IMR-90 (cell line): ENCODE data around the gene XCL1. TPM values are rescaled to one million over a fixed set of nuclear protein-coding genes. Genes with fewer than 3 reads are reported as not detected.

Source experiments
- ATAC-seq: fragments of 200-7000 bp; cut with Tn5 transposase; 2 replicates; pipeline ENCODE4 v1.9.1; 2020; ENCODE audit warnings: low read depth, mild to moderate bottlenecking, moderate library complexity
- BruUV-seq: library from RNA; stranded (reverse); fragments of 400-500 nt; replicated peaks from 2 replicates; lab custom pipeline; 2021; lab: Mats Ljungman, UMichigan
- CTCF ChIA-PET: fragments of 300-600 bp; formaldehyde crosslinking; extraction: SDS; loops from one replicate; lab custom pipeline; 2021; ENCODE audit warnings: antibody characterized with exemption; lab: Yijun Ruan, JAX
- POLR2A ChIA-PET: fragments of 300-600 bp; sonication (Branson Sonifier 250); formaldehyde crosslinking; loops from one replicate; lab custom pipeline; 2022; ENCODE audit warnings: antibody characterized with exemption; ENCODE audit not compliant: unreplicated experiment; lab: Charles Lee
- DNase-seq: peaks from one replicate; pipeline ENCODE4 v3.0.0; 2013
- H2AFZ ChIP-seq: replicated peaks from 2 replicates; pipeline ENCODE3; 2013; ENCODE audit warnings: low read length, mild to moderate bottlenecking; ENCODE audit not compliant: poor library complexity
- H2AK5ac ChIP-seq: 2 replicates; pipeline ENCODE4 v1.6.1; 2013; ENCODE audit warnings: low read depth, low read length, inconsistent platforms
- H2AK9ac ChIP-seq: replicated peaks from 2 replicates; pipeline ENCODE3; 2013; ENCODE audit warnings: mild to moderate bottlenecking, low read depth, low read length, moderate library complexity; ENCODE audit not compliant: poor library complexity
- H2BK120ac ChIP-seq: 2 replicates; pipeline ENCODE4 v1.6.1; 2013; ENCODE audit warnings: low read depth, low read length, inconsistent platforms
- H2BK15ac ChIP-seq: 3 replicates; pipeline ENCODE4 v1.6.1; 2013; ENCODE audit warnings: low read depth, low read length, inconsistent platforms
- H2BK20ac ChIP-seq: 2 replicates; pipeline ENCODE4 v1.6.1; 2013; ENCODE audit warnings: low read depth, mild to moderate bottlenecking, inconsistent platforms, low read length, moderate library complexity
- H2BK5ac ChIP-seq: 2 replicates; pipeline ENCODE4 v1.6.1; 2013; ENCODE audit warnings: mild to moderate bottlenecking, low read depth, low read length, inconsistent platforms; ENCODE audit not compliant: poor library complexity, severe bottlenecking
- H3K14ac ChIP-seq: replicated peaks from 2 replicates; pipeline ENCODE4 v1.6.1; 2013; ENCODE audit warnings: low read depth, low read length, inconsistent platforms
- H3K18ac ChIP-seq: 2 replicates; pipeline ENCODE4 v1.6.1; 2013; ENCODE audit warnings: low read depth, low read length, control low read depth
- H3K23ac ChIP-seq: 2 replicates; pipeline ENCODE4 v1.6.1; 2013; ENCODE audit warnings: low read depth, low read length, inconsistent platforms
- H3K27ac ChIP-seq: 2 replicates; pipeline ENCODE4 v1.5.1; 2013; ENCODE audit warnings: mild to moderate bottlenecking, control low read depth, low read length; ENCODE audit not compliant: insufficient read depth
- H3K27me3 ChIP-seq: 2 replicates; pipeline ENCODE4 v1.6.1; 2013; ENCODE audit warnings: low read length; ENCODE audit not compliant: control insufficient read depth, insufficient read depth
- H3K36me3 ChIP-seq: 2 replicates; pipeline ENCODE4 v1.6.1; 2013; ENCODE audit warnings: low read length, mixed read lengths; ENCODE audit not compliant: control insufficient read depth, insufficient read depth
- H3K4ac ChIP-seq: 2 replicates; pipeline ENCODE4 v1.6.1; 2013; ENCODE audit warnings: low read depth, low read length, inconsistent platforms
- H3K4me1 ChIP-seq: 2 replicates; pipeline ENCODE4 v1.6.1; 2013; ENCODE audit warnings: low read length, mixed read lengths; ENCODE audit not compliant: control insufficient read depth, insufficient read depth
- H3K4me2 ChIP-seq: 2 replicates; pipeline ENCODE4 v1.6.1; 2013; ENCODE audit warnings: low read depth, mild to moderate bottlenecking, control low read depth, low read length, moderate library complexity
- H3K4me3 ChIP-seq: 2 replicates; pipeline ENCODE4 v1.5.1; 2013; ENCODE audit warnings: low read depth, mild to moderate bottlenecking, control low read depth, low read length, moderate library complexity; ENCODE audit not compliant: insufficient read depth
- H3K56ac ChIP-seq: 2 replicates; pipeline ENCODE4 v1.6.1; 2013; ENCODE audit warnings: low read length, inconsistent platforms; ENCODE audit not compliant: insufficient read depth; ENCODE audit errors: extremely low read depth
- H3K79me1 ChIP-seq, 2 experiments: 2 replicates each; pipeline ENCODE4 v1.6.1; 2013; ENCODE audit warnings: low read length in 2 of 2, inconsistent platforms in 1 of 2, low read depth in 1 of 2
- H3K9ac ChIP-seq: 2 replicates; pipeline ENCODE4 v1.6.1; 2013; ENCODE audit warnings: low read depth, low read length, control low read depth
- H3K9me1 ChIP-seq: 2 replicates; pipeline ENCODE4 v1.6.1; 2013; ENCODE audit warnings: low read length, inconsistent platforms; ENCODE audit not compliant: insufficient read depth
- H3K9me3 ChIP-seq: 2 replicates; pipeline ENCODE4 v1.6.1; 2013; ENCODE audit warnings: low read length; ENCODE audit not compliant: control insufficient read depth, insufficient read depth
- H4K20me1 ChIP-seq: 2 replicates; pipeline ENCODE4 v1.6.1; 2013; ENCODE audit warnings: low read length, inconsistent platforms; ENCODE audit not compliant: insufficient read depth
- H4K5ac ChIP-seq: 2 replicates; pipeline ENCODE4 v1.6.1; 2013; ENCODE audit warnings: mild to moderate bottlenecking, low read depth, low read length, control low read depth
- H4K8ac ChIP-seq, 2 experiments: 2 replicates each; pipeline ENCODE4 v1.6.1; 2013; ENCODE audit warnings: low read depth in 2 of 2, low read length in 2 of 2, control low read depth in 1 of 2, inconsistent platforms in 1 of 2
- H4K91ac ChIP-seq: 2 replicates; pipeline ENCODE4 v1.6.1; 2013; ENCODE audit warnings: low read depth, low read length, inconsistent platforms; ENCODE audit not compliant: insufficient read depth
- BHLHE40 ChIP-seq: fragments of 150-350 bp; IDR thresholded peaks from 2 replicates; pipeline ENCODE4 v1.6.1; 2016; ENCODE audit warnings: mild to moderate bottlenecking, low read depth, low read length
- CEBPB ChIP-seq: IDR thresholded peaks from 2 replicates; pipeline ENCODE4 v1.6.1; 2012; ENCODE audit warnings: low read depth, low read length, improper control_type of control experiment
- CHD1 ChIP-seq: IDR thresholded peaks from 2 replicates; pipeline ENCODE4 v1.6.1; 2012; ENCODE audit warnings: low read depth, low read length, improper control_type of control experiment
- CTCF ChIP-seq: conservative IDR thresholded peaks from 2 replicates; pipeline ENCODE4 v1.5.1; 2012; ENCODE audit warnings: mild to moderate bottlenecking, low read depth, low read length, improper control_type of control experiment
- ELK1 ChIP-seq: fragments of 150-350 bp; IDR thresholded peaks from 2 replicates; pipeline ENCODE4 v1.6.1; 2016; ENCODE audit warnings: low read depth, mild to moderate bottlenecking, low read length, moderate library complexity, borderline replicate concordance
- FOS ChIP-seq: fragments of 150-350 bp; IDR thresholded peaks from 2 replicates; pipeline ENCODE4 v1.6.1; 2016; ENCODE audit warnings: low read depth, low read length
- MAFK ChIP-seq: IDR thresholded peaks from 2 replicates; pipeline ENCODE4 v1.6.1; 2012; ENCODE audit warnings: low read depth, low read length, improper control_type of control experiment
- MAZ ChIP-seq: IDR thresholded peaks from 2 replicates; pipeline ENCODE4 v1.6.1; 2012; ENCODE audit warnings: low read depth, mild to moderate bottlenecking, low read length, improper control_type of control experiment, moderate library complexity, borderline replicate concordance
- MXI1 ChIP-seq: IDR thresholded peaks from 2 replicates; pipeline ENCODE4 v1.6.1; 2012; ENCODE audit warnings: low read depth, mild to moderate bottlenecking, low read length, moderate library complexity, borderline replicate concordance
- NFE2L2 ChIP-seq: fragments of 150-350 bp; IDR thresholded peaks from 2 replicates; pipeline ENCODE4 v1.6.1; 2016; ENCODE audit warnings: low read depth, mild to moderate bottlenecking, low read length
- POLR2A ChIP-seq: IDR thresholded peaks from 2 replicates; pipeline ENCODE4 v1.6.1; 2012; ENCODE audit warnings: mild to moderate bottlenecking, low read depth, low read length
- RAD21 ChIP-seq: IDR thresholded peaks from 2 replicates; pipeline ENCODE4 v1.6.1; 2012; ENCODE audit warnings: low read length, improper control_type of control experiment
- RCOR1 ChIP-seq: IDR thresholded peaks from 2 replicates; pipeline ENCODE4 v1.6.1; 2012; ENCODE audit warnings: mild to moderate bottlenecking, low read length, improper control_type of control experiment; ENCODE audit not compliant: insufficient replicate concordance
- RFX5 ChIP-seq: IDR thresholded peaks from 2 replicates; pipeline ENCODE4 v1.8.0; 2012; ENCODE audit warnings: low read depth, mild to moderate bottlenecking, low read length, moderate library complexity
- SMC3 ChIP-seq: fragments of 150-350 bp; IDR thresholded peaks from 2 replicates; pipeline ENCODE4 v1.6.1; 2016; ENCODE audit warnings: low read depth, mild to moderate bottlenecking, antibody characterized with exemption, low read length, moderate library complexity
- WGBS, 2 experiments: methylation state at CpG; one replicate each; pipeline versions ENCODE4 v1.1.5 to v1.1.7; 2013; ENCODE audit warnings: missing lambda C conversion rate in 2 of 2; ENCODE audit not compliant: insufficient read length in 1 of 2; ENCODE audit errors: extremely low coverage in 2 of 2; 5-methylcytosine and 5-hydroxymethylcytosine counted together
- dilution Hi-C: fragments of 300-500 bp; cut with HindIII; formaldehyde crosslinking; loops from one replicate; pipeline ENCODE4 v1.14.3; 2018; ENCODE audit warnings: low sequenced_read_pairs; ENCODE audit not compliant: unreplicated experiment
- in situ Hi-C: fragments of 300-500 bp; cut with MboI; formaldehyde crosslinking; loops from 3 replicates; pipeline ENCODE4 v1.14.3; 2019; ENCODE audit warnings: low sequenced_read_pairs, inconsistent platforms, mixed read lengths
- intact Hi-C: fragments of 100-400 bp; cut with micrococcal nuclease; formaldehyde crosslinking; loops from 2 replicates; pipeline ENCODE4 v1.10.0; 2022
- polyA plus RNA-seq, 3 experiments: library from polyadenylated mRNA; depleted of rRNA; stranded (reverse); fragments of >200 nt; gene quantifications; 2 replicates each; pipeline ENCODE4 v1.2.3, GENCODE V29; 2012; ENCODE audit warnings: low replicate concordance in 1 of 3
- total RNA-seq: library from RNA; depleted of rRNA; stranded (reverse); fragments of >200 nt; gene quantifications from 2 replicates; pipeline ENCODE4 v1.2.3, GENCODE V29; 2012
- TF ChIP-seq, protein P1 (sequence below): fragments of 150-350 bp; IDR thresholded peaks from 2 replicates; pipeline ENCODE4 v1.6.1; 2017; ENCODE audit warnings: mild to moderate bottlenecking, antibody characterized with exemption, low read length, low read depth

The XCL1 gene
- total and polyA plus RNA-seq, 2 of the 4 experiments (the other 2 are of a cell fraction): not detected

DNA sequence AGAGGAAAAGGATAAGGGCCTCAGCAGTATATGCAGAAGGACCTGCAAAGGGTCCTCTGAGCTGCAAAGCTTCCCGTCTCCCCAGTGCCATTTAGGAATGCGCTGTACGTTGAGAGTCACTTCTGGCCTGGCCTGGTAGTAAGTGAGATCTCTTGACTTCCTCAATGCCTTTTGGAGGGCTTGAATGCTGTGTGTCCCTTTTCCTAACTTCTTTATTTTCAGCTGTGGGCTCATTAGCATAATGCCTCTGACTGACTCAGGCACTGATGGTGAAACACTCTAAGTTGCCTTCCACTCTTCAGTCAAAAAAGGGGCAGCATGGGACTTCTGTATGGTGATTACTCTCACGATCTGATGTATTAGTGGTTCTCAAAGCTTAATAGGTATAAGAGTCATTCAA lies 49.9 kb downstream of the XCL1 start:
- Histone ChIP-seq H3K36me3 (no peaks in the 10 kb centered on the region), H3K4me1 (no peaks in the 10 kb centered on the region), H4K8ac (no peak overlapping the region), H2BK15ac (no peak overlapping the region), H3K4me2 (no peak overlapping the region), H2AFZ (no peak overlapping the region), H3K9me3 (no peaks in the 10 kb centered on the region), H3K4me3 (no peak overlapping the region), H3K9me1 (no peaks in the 10 kb centered on the region), H3K79me1 (no peaks in the 10 kb centered on the region), H4K20me1 (no peaks in the 10 kb centered on the region), H3K18ac (no peak overlapping the region), H3K56ac (no peak overlapping the region), H4K91ac (no peak overlapping the region), H2BK5ac (no peak overlapping the region), H2BK120ac (no peak overlapping the region), H3K14ac (no peak overlapping the region), H2AK5ac (no peak overlapping the region), H2BK20ac (no peak overlapping the region), H3K4ac (no peak overlapping the region), H2AK9ac (no peak overlapping the region), H3K9ac (no peak overlapping the region), H3K27me3 (no peaks in the 10 kb centered on the region), H3K27ac (no peak overlapping the region), H3K23ac (no peak overlapping the region), H4K5ac (no peak overlapping the region)
- dilution Hi-C loops: no loop called here
- WGBS, 2 experiments: no CpG with 5 or more reads among the region's 4 CpGs
- in situ Hi-C loops: no loop called here
- ATAC-seq (no peak), DNase-seq (no peak)
- BruUV-seq: no TSS peak
- intact Hi-C loops: no loop called here
- CTCF ChIA-PET: no interaction called here
- POLR2A ChIA-PET: no interaction called here
- TF ChIP-seq NFE2L2 (no peak), ELK1 (no peak), SMC3 (no peak), MXI1 (no peak), CEBPB (no peak), RFX5 (no peak), RAD21 (no peak), POLR2A (no peak), BHLHE40 (no peak), CHD1 (no peak), FOS (no peak), MAZ (no peak), RCOR1 (no peak), CTCF (no peak), MAFK (no peak)
- TF ChIP-seq, protein P1, sequence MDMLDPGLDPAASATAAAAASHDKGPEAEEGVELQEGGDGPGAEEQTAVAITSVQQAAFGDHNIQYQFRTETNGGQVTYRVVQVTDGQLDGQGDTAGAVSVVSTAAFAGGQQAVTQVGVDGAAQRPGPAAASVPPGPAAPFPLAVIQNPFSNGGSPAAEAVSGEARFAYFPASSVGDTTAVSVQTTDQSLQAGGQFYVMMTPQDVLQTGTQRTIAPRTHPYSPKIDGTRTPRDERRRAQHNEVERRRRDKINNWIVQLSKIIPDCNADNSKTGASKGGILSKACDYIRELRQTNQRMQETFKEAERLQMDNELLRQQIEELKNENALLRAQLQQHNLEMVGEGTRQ: no peak
